ENCODE results near the gene FCHSD2. TPM values are rescaled to one million over a fixed set of nuclear protein-coding genes. Genes with fewer than 3 reads are reported as not detected.
A peak's percentile ranks its signal among the peaks of the same experiment; 100 is the strongest.

FCHSD2 gene
- total RNA-seq, 3 donors from 2014 or later (not counting 1 experiment from before 2014, with no cell fraction given) = 39.4 to 59.1 (median 42.1) TPM

- H3K4me1 ChIP-seq (ENCODE audit: control insufficient read depth, insufficient read depth, low read length) = peaks cover 71% of the 10 kb centered on the region
- 80% methylated on average over 1 of the region's 1 CpG for WGBS (ENCODE audit: insufficient coverage)
Observed at GRCh38 chr11:73156114-73156513, 14.0 kb upstream of the FCHSD2 start.

GRCh38 chr11:73155102-73155501 is 13.0 kb upstream of the FCHSD2 start:
- Histone ChIP-seq H3K4me1 (ENCODE audit: control insufficient read depth, insufficient read depth, low read length) (peaks cover 71% of the 10 kb centered on the region), H3K9me3 (ENCODE audit: control insufficient read depth, insufficient read depth, low read length) (no peaks in the 10 kb centered on the region), H3K4me3 (ENCODE audit: low read length) (no peak overlapping the region), H3K27me3 (ENCODE audit: control insufficient read depth, insufficient read depth, low read length) (no peaks in the 10 kb centered on the region), H3K36me3 (ENCODE audit: control insufficient read depth, insufficient read depth, low read length) (no peaks in the 10 kb centered on the region), H3K27ac (ENCODE audit: low read length) (peak overlapping the region; percentile 70)
- Mint-ChIP-seq H3K4me1 (peaks cover 27 to 33% of the 10 kb centered on the region in 2 donors), H3K27ac (peak overlapping the region in 1 of 2 donors; percentile 84), H3K9me3 (no peaks in the 10 kb centered on the region), H3K36me3 (no peaks in the 10 kb centered on the region), H3K4me3 (peak overlapping the region; percentile 28), H3K27me3 (ENCODE audit: low read depth in 2 of 2) (no peaks in the 10 kb centered on the region)
- 83% methylated on average over 4 of the region's 4 CpGs for WGBS (ENCODE audit: insufficient coverage)
- intact Hi-C loops (cut with micrococcal nuclease) = no loop called here
- TF ChIP-seq CTCF (IDR thresholded peaks at IDR 0.05) = no peak
- DNase-seq (no peak), ATAC-seq (no peak)

More at GRCh38 chr11:73156114-73156513, 14.0 kb upstream of the FCHSD2 start:
- no peaks in the 10 kb centered on the region for H3K9me3 ChIP-seq (ENCODE audit: control insufficient read depth, insufficient read depth, low read length)
- intact Hi-C loops (cut with micrococcal nuclease) = no loop called here
- Mint-ChIP-seq H3K4me1 (peaks cover 27 to 33% of the 10 kb centered on the region in 2 donors), H3K36me3 (no peaks in the 10 kb centered on the region), H3K4me3 (no peak overlapping the region), H3K27me3 (ENCODE audit: low read depth in 2 of 2) (no peaks in the 10 kb centered on the region), H3K9me3 (no peaks in the 10 kb centered on the region), H3K27ac (no peak overlapping the region)
- H3K27ac ChIP-seq (ENCODE audit: low read length) = no peak overlapping the region
- no peak overlapping the region for H3K4me3 ChIP-seq (ENCODE audit: low read length)
- ATAC-seq (no peak), DNase-seq (no peak)
- TF ChIP-seq CTCF (IDR thresholded peaks at IDR 0.05) = no peak
- H3K36me3 ChIP-seq (ENCODE audit: control insufficient read depth, insufficient read depth, low read length) = no peaks in the 10 kb centered on the region
- H3K27me3 ChIP-seq (ENCODE audit: control insufficient read depth, insufficient read depth, low read length) = no peaks in the 10 kb centered on the region

GRCh38 chr11:73154178-73154577 is 12.1 kb upstream of the FCHSD2 start:
- Mint-ChIP-seq H3K9me3 (no peaks in the 10 kb centered on the region), H3K27me3 (ENCODE audit: low read depth in 2 of 2) (no peaks in the 10 kb centered on the region), H3K27ac (peak overlapping the region; percentile 47 to 84), H3K4me1 (peaks cover 27 to 33% of the 10 kb centered on the region in 2 donors), H3K36me3 (no peaks in the 10 kb centered on the region), H3K4me3 (peak overlapping the region; percentile 14)
- WGBS (ENCODE audit: insufficient coverage) = 0% methylated on average over 3 of the region's 3 CpGs
- Histone ChIP-seq H3K27me3 (ENCODE audit: control insufficient read depth, insufficient read depth, low read length) (no peaks in the 10 kb centered on the region), H3K9me3 (ENCODE audit: control insufficient read depth, insufficient read depth, low read length) (no peaks in the 10 kb centered on the region), H3K4me3 (ENCODE audit: low read length) (no peak overlapping the region), H3K27ac (ENCODE audit: low read length) (peak overlapping the region; percentile 70), H3K4me1 (ENCODE audit: control insufficient read depth, insufficient read depth, low read length) (peaks cover 64% of the 10 kb centered on the region), H3K36me3 (ENCODE audit: control insufficient read depth, insufficient read depth, low read length) (no peaks in the 10 kb centered on the region)
- intact Hi-C loops (cut with micrococcal nuclease) = no loop called here
- no peak for TF ChIP-seq CTCF (IDR thresholded peaks at IDR 0.05)
- DNase-seq (peak in 1 of 2 donors; percentile 61), ATAC-seq (peak; percentile 70 to 79 (median 78))

GRCh38 chr11:73152861-73153483 is 10.9 kb upstream of the FCHSD2 start:
- Mint-ChIP-seq H3K4me3 (peak overlapping the region; percentile 14), H3K4me1 (peaks cover 27 to 33% of the 10 kb centered on the region in 2 donors), H3K9me3 (no peaks in the 10 kb centered on the region), H3K27me3 (ENCODE audit: low read depth in 2 of 2) (no peaks in the 10 kb centered on the region), H3K27ac (peak overlapping the region; percentile 47 to 84), H3K36me3 (no peaks in the 10 kb centered on the region)
- 36% methylated on average over 6 of the region's 6 CpGs for WGBS (ENCODE audit: insufficient coverage)
- intact Hi-C loops (cut with micrococcal nuclease) = no loop called here
- no peak for TF ChIP-seq CTCF (IDR thresholded peaks at IDR 0.05)
- DNase-seq = peak in 1 of 2 donors; percentile 59
- H3K27me3 ChIP-seq (ENCODE audit: control insufficient read depth, insufficient read depth, low read length) = no peaks in the 10 kb centered on the region
- peak overlapping the region; percentile 70 for H3K27ac ChIP-seq (ENCODE audit: low read length)
- H3K4me3 ChIP-seq (ENCODE audit: low read length) = no peak overlapping the region
- peaks cover 59% of the 10 kb centered on the region for H3K4me1 ChIP-seq (ENCODE audit: control insufficient read depth, insufficient read depth, low read length)
- H3K9me3 ChIP-seq (ENCODE audit: control insufficient read depth, insufficient read depth, low read length) = no peaks in the 10 kb centered on the region
- peak; percentile 44 to 70 (median 67) for ATAC-seq
- no peaks in the 10 kb centered on the region for H3K36me3 ChIP-seq (ENCODE audit: control insufficient read depth, insufficient read depth, low read length)
